AG08396 (cell line): Measurements from ENCODE around the gene GPSM1.

ENCODE experiments used
- DNase-seq: peaks from one replicate; pipeline ENCODE4 v3.0.0; 2012; ENCODE audit warnings: low spot score, mixed read lengths

The GPSM1 gene

GRCh38 chr9:136331556-136332481 lies 4.5 kb downstream of the GPSM1 start:
- DNase-seq, result no peak

DNA sequence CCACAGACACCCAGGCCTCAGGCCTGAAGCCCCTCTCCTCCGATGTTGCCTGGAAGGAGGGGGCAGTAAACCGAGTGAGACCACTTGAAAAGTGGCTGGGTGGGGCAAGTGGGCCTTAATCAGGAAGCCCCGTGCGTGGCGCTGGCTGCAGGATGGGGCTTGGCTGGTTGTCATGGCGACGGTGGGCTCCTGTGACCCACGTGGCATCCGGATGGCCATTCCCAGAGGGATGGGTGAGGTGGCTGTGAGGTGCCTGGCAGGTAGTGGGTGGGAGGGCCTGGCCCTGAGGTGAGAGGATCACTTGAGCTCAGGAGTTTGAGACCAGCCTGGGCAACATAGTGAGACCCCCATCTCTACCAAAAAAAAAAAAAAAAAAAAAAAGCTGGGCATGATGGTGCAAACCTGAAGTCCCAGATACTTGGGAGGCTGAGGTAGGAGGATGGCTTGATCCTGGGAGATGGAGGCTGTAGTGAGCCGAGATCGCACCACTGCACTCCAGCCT lies 5.2 kb downstream of the GPSM1 start:
- DNase-seq, result no peak

DNA sequence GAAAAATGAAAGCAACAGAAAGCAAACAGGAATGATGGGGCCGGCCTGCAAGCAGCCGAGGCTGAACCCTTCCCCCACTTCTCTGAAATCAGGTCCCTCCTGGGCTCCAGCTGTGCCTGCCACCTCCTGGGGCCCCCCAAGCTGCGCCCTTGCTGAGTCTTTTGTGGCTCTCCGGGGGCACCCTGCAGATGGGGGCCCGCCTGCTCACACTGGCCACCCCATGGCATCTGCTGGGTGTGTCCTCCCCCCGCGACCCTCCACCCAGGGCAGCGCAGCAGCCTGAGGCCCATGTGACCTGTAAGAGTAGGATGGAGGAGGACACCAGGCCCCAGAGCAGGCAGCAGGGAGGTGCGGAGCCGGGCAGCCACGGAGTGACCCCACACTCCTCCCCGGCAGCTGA lies 5.7 kb downstream of the GPSM1 start:
- no peak for DNase-seq

GRCh38 chr9:136333486-136333885 lies 6.1 kb downstream of the GPSM1 start:
- DNase-seq, result no peak

DNA sequence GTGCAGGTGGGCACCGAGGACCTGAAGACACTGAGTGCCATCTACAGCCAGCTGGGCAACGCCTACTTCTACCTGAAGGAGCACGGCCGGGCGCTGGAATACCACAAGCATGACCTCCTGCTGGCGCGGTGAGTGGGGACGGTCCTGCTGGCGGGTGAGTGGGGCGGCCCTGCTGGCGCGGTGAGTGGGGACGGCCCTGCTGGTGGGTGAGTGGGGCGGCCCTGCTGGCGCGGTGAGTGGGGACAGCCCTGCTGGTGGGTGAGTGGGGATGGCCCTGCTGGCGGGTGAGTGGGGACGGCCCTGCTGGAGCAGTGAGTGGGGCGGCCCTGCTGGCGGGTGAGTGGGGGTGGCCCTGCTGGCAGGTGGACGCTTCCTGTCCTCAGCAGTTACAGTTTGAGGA lies 7.2 kb downstream of the GPSM1 start:
- no peak for DNase-seq

GRCh38 chr9:136335296-136336155 lies 8.2 kb downstream of the GPSM1 start:
- DNase-seq, result no peak

- DNase-seq, result peak; percentile 69
Measured at GRCh38 chr9:136336156-136336870, 9.0 kb downstream of the GPSM1 start.

DNA sequence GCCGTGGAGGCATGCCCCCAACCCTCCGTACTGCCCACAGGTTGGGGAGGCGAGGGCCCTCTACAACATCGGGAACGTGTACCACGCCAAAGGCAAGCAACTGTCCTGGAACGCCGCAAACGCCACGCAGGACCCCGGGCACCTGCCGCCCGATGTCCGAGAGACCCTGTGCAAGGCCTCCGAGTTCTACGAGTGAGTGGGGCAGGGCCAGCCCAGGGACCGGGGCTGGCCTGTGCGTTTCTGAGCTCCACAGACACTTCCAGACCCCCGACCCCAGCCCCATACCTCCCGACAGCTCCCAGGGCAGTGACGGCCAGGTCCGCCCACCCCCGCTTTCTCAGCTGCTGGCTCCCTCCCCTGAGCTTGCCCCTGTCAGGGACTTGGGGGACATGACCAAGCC lies 9.5 kb downstream of the GPSM1 start:
- DNase-seq, result no peak

DNA sequence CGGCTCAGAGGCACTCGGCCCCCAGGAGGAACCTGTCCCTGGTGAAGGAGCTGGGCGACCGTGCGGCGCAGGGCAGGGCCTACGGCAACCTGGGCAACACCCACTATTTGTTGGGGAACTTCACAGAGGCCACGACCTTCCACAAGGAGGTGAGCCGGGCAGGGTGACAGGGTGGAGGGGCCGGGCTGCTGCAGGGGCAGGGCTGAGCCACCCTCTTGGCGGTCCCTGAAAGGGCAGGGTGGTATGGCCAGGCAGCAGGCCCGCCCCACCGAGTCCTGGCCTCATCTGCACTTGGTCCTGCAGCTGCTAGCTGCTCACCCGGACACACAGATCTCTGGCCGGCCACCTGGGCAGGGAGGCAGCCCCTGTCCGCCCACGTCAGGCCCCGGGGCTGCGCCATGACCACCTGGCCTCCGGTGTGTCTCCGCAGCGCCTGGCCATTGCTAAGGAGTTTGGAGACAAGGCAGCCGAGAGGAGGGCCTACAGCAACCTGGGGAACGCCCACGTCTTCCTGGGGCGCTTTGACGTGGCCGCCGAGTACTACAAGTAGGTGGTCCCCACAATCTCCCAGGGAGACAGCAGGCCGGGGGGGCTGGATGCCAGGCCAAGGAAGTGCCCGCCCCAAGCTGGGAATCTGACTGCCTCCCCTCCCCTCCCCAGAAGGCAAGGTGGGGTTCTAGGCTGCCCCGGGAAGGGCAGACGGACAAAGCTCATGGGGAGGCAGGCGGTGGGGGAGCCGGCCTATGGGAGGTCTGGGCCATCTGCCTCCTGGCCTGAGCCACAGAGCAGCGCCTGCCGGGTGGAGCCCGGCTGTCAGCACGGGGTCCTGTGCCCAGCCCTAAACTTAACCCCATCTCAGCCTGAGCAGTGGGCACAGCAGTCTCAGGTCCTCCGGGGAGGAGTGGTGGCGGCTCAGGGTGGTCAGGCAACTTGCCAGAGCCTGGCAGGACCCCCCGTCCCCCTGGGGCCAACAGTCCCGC lies 10.4 kb downstream of the GPSM1 start:
- DNase-seq, result no peak

- no peak for DNase-seq
Measured at GRCh38 chr9:136338511-136338910, 11.2 kb downstream of the GPSM1 start.

- peak; percentile 62 for DNase-seq
Measured at GRCh38 chr9:136339173-136339957, 12.0 kb downstream of the GPSM1 start.

DNA sequence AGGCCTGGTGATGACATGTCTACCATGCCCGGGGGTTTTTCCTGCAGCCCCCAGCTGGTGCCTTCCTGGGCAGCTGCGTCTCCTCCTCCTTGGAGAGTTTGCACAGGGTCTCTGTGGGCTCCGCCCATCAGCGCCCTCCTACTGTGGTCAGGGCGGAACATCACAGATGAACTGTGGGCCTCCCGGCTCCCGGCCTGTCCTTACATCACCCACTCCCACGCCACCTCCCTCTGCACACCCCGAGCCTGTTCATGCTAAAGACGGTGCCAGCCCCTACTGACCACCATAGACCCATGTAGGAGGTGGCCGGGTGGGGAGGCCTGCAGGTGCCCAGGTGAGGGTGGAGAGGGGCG lies 12.6 kb downstream of the GPSM1 start:
- no peak for DNase-seq

DNA sequence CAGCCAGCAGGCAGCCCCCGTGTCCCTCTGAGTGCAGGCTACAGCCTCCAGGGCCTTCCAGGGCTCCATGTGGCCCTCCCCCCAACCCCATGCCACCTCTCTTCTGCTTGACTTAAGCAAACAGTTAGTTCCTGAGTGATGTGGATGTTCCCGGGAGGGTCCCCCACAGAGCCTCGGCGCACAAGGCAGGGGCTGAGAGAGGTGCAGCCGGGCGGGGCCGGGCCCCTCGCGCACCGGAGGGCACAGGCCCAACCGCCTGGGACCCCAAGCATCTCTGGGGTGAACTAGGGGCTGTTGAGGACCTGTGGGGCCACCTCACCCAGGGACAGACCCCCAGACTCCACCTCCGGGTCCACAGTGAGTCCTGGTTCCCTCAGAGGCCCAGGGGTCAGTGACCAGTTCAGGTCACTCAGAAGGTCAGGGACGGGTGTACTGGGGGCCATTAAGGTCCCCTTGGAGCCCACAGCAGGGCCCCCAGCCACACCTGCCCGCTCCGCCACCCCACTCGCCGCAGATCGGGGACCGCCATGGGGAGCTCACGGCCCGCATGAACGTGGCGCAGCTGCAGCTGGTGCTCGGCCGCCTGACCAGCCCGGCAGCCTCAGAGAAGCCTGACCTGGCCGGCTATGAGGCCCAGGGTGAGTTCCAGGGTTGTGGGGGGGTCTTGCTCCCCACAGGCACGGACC lies 13.2 kb downstream of the GPSM1 start:
- no peak for DNase-seq

DNA sequence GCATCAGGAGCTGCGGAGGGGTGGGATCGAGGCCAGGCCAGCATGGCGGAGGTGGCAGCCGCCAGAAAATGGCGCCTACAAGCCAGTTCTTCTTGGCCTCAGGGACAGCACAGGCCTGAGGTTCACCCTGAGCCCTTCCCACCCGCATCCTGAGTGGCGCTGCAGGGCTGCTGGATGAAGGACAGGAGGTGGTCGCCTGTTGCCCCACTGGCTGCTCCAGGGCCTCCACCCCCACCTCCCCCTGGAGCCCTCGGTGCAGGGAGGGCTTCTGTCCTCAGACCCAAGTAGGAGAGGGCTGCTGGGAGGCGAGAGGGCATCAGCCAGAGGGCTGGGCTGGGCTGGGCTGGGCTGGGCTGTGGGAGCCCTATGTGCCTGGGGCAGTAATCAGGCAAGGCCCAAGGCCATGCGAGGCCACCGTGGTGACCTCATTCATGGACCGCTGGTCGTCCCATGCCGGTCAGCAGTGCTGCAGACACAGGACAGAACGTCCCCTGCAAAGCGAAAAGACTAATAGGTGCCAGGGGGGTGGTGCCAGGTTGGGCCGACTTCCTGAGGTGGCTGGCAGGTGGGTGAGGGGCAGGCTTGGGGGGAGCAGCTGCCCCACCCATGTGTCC lies 13.8 kb downstream of the GPSM1 start:
- DNase-seq, result no peak

DNA sequence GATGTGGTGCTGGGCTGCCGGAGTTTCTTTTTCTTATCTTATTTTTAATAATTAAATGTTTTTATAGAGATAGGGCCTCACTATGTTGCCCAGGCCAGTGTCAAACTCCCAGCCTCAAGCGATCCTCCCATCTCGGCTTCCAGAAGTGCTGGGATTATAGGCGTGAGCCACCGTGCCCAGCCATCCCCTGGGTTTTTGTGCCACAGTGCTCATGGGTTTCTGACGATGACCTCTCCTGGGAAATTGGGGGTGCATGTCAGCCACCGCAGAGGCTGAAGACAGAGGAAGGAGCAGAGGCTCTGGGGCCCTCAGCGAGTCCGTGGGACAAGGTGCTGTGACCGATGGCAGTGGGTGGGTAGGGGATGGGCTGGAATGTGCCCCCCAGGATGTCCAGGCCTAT lies 14.4 kb downstream of the GPSM1 start:
- DNase-seq, result no peak

GRCh38 chr9:136342181-136343120 lies 15.1 kb downstream of the GPSM1 start:
- DNase-seq, result peak; percentile 92

DNA sequence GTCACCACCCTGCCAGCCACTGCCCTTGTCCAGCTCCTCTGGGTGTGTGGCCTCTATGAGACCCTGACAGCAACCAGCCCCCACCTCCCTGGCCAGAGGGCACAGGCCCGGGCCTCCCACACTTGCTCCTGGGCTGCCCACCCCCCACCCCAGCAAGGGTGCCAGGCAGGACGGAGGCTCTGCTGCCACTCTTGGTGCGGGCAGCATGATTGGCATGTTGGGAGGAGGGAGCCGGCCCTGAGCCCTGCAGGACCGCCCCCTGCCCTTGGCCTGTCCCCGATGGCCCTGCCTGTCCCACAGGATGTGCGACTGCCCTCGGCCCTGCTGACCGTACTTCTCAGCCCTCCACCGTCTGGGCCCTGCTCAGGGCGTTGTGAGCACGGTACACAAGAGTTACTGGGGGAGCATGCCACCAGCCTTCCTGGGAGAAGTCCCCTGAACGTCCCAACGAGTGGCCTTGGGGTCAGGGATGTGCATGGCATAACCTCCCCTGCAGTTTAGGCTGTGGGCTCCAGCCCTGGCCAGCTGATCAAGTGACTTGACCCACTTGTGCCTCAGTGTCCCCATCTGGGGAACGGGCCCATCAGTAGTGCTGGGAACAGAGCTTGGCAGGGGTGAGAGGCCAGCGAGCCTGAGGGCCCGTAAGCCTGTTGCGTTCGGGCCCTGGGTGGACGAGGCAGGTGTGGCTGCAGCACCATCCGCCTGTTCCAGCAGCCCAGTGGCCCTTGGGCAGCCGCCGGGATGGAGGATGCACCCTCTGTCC lies 16.0 kb downstream of the GPSM1 start:
- no peak for DNase-seq
